ENCODE measurements around the gene DUT. TPM values are rescaled to one million over a fixed set of nuclear protein-coding genes. Genes with fewer than 3 reads are reported as not detected.

DUT gene
- total and polyA plus RNA-seq, 2 of the 8 experiments (the other 6 are each of a cell fraction or from before 2014, with no cell fraction given) = 71.5 to 246 TPM

DNA sequence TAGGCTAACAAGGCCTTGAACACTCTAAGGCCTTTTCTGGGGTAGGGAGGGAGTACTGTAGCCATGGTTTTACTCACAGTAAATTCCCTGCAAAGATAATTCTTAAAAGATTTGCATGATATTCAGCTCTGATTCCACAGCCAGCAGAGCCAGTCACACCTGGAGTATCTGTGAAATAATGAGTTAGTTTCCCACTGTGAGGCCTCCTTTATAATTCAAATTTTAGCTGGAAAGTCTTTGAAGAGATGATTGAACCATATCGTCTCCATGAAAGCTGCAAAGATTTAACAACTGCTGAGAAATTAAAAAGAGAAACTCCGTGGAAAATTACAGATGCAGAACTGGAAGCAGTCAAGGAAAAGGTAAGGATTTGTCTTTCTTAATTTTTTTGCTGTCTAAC, 32.3 kb upstream of the DUT start (continued):
- TF ChIP-seq, protein P1, sequence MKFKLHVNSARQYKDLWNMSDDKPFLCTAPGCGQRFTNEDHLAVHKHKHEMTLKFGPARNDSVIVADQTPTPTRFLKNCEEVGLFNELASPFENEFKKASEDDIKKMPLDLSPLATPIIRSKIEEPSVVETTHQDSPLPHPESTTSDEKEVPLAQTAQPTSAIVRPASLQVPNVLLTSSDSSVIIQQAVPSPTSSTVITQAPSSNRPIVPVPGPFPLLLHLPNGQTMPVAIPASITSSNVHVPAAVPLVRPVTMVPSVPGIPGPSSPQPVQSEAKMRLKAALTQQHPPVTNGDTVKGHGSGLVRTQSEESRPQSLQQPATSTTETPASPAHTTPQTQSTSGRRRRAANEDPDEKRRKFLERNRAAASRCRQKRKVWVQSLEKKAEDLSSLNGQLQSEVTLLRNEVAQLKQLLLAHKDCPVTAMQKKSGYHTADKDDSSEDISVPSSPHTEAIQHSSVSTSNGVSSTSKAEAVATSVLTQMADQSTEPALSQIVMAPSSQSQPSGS (IDR thresholded peaks at IDR 0.05; ENCODE audit: low read length) = no peak
- TF ChIP-seq BRCA1 (IDR thresholded peaks at IDR 0.05; ENCODE audit: low read depth, low read length) (no peak), EP300 (IDR thresholded peaks at IDR 0.05; ENCODE audit: borderline replicate concordance in 1 of 2, low read depth in 2 of 2, low read length in 2 of 2) (peak in 1 of 2 experiments; percentile 78; a peak in 1 of 3 replicates), ASH2L (IDR thresholded peaks at IDR 0.05; ENCODE audit: low read length) (no peak), NANOG (IDR thresholded peaks at IDR 0.05; ENCODE audit: insufficient read depth, low read depth, low read length, poor library complexity, severe bottlenecking) (peak; percentile 81), KDM4A (IDR thresholded peaks at IDR 0.05; ENCODE audit: low read depth, low read length, severe bottlenecking) (no peak), CREB1 (IDR thresholded peaks at IDR 0.05) (no peak), SIX5 (IDR thresholded peaks at IDR 0.05; ENCODE audit: low read depth, low read length) (no peak), TAF1 (IDR thresholded peaks at IDR 0.05; ENCODE audit: low read depth, low read length) (no peak), KDM1A (IDR thresholded peaks at IDR 0.05; ENCODE audit: borderline replicate concordance, low read length) (no peak), CHD2 (IDR thresholded peaks at IDR 0.05; ENCODE audit: low read length) (no peak), GTF2F1 (IDR thresholded peaks at IDR 0.05; ENCODE audit: borderline replicate concordance, low read depth, low read length) (no peak)

All from H1 (cell line).